IPS DF 4.7 (cell line): ENCODE results near the gene SEMA3F.
"Not testable (repeated sequence)": the region's sequence is repeated elsewhere in the genome, so short reads cannot be mapped to it uniquely, and the experiment has no call there.

Experiments used
- DNase-seq: peaks from one replicate; pipeline ENCODE4 v3.0.0-alpha.2; 2013; ENCODE audit warnings: low spot score; ENCODE audit errors: extremely low read depth

The SEMA3F gene

DNA sequence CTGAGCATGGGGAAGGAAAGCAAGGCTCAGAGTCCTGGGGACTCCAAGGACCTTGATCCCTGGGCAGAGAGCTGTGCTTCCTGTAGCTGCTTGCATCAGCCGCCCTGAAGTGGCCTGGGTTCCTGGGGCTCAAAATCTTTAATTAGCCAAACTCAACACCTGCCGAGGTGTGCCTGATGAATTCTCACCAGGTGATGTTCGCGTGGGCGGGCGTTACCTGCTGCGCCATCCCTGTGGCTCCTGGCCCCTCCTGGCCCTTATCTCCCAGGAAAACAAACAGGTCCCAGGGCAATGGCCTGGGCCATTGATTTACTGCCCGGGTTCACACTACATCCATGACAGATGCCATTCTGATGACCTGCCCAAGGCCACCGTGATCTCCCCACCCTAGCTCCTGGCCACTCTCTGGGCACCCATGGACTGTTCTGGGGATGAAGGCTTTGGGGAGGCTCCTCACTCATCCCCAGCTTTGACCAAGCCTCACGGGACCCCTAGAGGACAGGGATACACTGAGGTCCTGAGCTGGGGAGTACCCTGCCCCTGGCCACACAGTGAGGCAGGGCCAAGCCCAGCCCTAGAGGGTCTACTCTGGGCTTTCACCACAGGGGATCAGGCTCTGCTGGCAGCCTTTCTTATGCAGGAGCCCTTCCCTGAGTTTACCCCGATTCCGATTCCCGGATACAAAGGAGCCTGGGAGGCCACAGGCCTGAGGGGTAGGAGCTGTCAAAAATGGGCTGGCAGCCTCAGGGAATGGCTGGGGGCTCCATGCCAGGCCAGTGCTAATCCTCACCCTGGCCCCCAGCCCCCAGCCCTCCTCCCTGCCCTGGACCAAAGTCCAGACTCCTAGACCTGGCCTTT lies 55.6 kb downstream of the SEMA3F start:
- DNase-seq: no peak

GRCh38 chr3:50211368-50211717 lies 56.2 kb downstream of the SEMA3F start:
- DNase-seq: not testable (repeated sequence)

- DNase-seq: no peak
These were observed 56.8 kb downstream of the SEMA3F start for GRCh38 chr3:50211930-50212329.

GRCh38 chr3:50212502-50212901 lies 57.4 kb downstream of the SEMA3F start:
- no peak for DNase-seq

- no peak for DNase-seq
These were observed 57.8 kb downstream of the SEMA3F start for GRCh38 chr3:50212971-50213370.

DNA sequence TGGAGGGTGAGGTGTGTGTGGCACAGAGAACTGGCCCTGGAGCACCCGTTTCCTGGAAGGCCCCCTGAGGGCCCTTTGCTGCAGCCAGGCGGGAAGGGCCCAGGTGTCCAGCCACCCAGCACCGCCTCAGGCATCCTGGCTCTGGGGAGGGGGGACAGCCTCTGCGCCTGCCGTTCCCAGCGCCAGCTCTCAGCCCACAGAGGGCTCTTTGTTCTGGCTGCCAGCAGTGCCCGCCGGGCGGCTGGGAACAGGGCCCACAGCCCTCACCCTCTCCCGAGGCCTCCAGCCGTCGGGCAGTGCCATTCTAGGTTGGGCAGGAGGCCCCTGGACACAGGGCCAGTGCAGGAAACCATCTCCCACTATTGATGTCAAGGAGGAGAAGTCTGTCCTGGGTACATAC lies 58.2 kb downstream of the SEMA3F start:
- DNase-seq: no peak

DNA sequence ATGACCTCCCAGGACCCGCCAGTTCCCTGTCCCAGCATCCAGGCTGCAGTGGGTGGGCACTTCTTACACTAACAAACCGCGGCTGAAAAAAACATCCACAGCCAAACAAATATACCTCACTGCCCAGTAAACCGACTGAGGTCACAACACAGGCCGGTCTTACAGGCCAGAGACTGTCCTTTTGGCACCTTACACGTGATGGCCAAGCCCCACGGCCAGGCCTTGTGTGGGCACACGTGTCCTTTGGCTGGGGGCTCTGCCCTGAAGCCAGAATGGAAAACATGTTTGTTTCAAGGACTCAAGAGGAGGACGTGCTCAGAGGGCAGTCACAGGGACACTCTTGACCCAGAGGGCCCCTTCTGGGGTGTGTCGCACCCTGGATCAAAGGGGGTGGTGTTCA lies 59.7 kb downstream of the SEMA3F start:
- DNase-seq: no peak

- no peak for DNase-seq
These were observed 60.4 kb downstream of the SEMA3F start for GRCh38 chr3:50215529-50215928.

- no peak for DNase-seq
These were observed 62.6 kb downstream of the SEMA3F start for GRCh38 chr3:50217681-50218080.

- no peak for DNase-seq
These were observed 63.3 kb downstream of the SEMA3F start for GRCh38 chr3:50218448-50218847.

DNA sequence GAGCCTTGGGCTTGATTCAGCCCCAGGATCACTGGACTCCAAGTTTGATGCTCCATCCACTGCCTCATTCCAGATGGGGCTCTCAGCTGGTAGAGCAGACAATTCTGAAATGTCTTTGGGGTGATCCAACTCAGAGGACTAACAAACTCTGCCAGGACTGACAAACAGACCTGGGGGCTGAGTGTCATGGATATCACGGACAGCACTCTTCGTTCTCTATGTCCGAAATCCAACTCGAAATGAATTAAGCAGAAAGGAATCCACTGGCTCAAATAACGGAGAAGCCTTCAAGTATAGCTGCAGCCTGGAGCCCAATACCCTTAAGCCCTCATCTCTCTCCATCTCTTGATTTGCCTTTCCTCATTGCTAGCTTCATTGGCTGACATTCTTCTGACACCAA lies 64.2 kb downstream of the SEMA3F start:
- no peak for DNase-seq

GRCh38 chr3:50220109-50220508 lies 65.0 kb downstream of the SEMA3F start:
- no peak for DNase-seq

DNA sequence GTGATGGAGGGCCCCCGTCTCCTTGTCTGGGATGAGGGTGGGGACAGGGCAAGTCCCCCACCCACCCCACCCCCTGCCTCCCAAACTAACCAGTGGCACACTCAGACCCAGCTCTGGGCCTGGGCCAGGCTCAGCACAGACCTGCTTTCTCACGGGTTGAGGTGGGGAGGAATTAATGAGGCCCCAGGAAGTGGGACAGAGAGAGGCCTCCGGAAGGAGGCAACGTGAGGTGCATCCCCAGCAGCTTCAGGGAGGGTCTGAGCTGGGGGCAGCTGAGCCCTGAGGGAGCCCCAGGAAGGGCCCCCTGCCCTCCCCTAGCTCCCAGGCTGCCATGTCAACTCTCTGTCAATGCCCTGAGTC lies 65.9 kb downstream of the SEMA3F start:
- no peak for DNase-seq

DNA sequence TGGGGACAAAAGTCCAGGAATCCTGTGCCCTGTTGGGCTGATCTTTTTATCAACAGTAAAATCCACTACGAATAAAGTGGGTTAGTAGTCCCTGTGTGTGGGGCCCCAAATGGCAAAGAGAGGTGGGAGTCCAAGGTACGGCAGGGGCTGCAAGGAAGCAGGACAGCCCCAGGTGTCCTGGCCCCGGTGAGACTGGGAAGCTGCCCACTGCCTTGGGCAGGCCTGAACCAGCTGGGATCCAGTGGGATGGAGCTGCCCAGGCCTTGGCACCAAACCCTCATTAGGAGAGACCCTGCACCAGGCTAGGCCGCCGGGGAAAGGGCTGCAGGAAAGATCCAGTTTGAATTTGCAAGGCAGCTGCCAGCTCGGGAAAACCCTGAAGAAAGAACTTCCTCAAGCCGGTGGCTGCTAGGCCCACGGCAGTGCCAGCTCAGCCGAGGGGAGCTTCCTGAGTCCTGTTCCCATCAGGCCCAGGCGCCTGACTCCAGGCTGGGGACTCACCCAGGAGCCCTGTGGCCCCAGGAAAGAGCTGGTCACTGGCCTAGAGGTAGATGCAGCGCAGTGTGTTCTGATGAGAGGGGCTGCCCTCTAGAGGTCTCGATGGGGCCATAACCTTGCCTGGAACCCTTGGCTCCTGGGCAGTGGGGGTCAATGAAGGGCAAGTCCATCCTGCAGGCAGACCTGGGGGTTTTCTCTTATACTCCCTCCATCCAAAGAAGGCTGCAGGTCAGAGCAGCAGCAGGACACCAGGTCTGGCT lies 66.5 kb downstream of the SEMA3F start:
- no peak for DNase-seq

- no peak for DNase-seq
These were observed 67.0 kb downstream of the SEMA3F start for GRCh38 chr3:50222169-50222528.

- DNase-seq: no peak
These were observed 69.5 kb downstream of the SEMA3F start for GRCh38 chr3:50224639-50225038.

GRCh38 chr3:50226888-50227389 lies 71.8 kb downstream of the SEMA3F start:
- no peak for DNase-seq

GRCh38 chr3:50227390-50228183 lies 72.5 kb downstream of the SEMA3F start:
- DNase-seq: no peak

- not testable (repeated sequence) for DNase-seq
These were observed 73.2 kb downstream of the SEMA3F start for GRCh38 chr3:50228184-50228763.

DNA sequence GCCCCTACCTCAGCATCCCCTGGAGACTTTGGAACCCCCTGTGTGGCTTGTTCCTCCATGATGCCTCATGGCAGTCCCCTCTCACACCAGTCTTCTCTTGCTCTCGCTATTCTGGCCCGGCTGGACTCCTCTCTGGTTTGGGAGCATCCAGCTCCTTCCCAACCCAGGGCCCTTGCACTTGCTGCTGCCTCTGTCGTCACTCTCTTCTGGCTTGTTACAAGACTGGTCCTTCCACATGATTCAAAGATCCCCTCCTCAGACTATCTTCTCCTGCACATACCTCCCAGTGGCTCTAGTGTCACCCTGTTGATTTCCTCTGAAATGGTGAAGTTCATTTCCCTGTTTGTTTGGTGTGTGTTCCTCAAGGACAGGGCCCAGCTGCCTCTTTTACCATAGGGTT lies 74.4 kb downstream of the SEMA3F start:
- DNase-seq: no peak

GRCh38 chr3:50230104-50230793 lies 75.1 kb downstream of the SEMA3F start:
- no peak for DNase-seq
